T-helper 2 cell treated with Interferon-gamma antibody and Interleukin-4, amounts not matched to agents 100 ng/mL and 5 ng/mL, for 36 hours (primary cell): Measurements from ENCODE around the gene MCTP1. TPM values are rescaled to one million over a fixed set of nuclear protein-coding genes. Genes with fewer than 3 reads are reported as not detected.

Experiments
- intact Hi-C: fragments of 100-400 bp; cut with micrococcal nuclease; formaldehyde crosslinking; loops from one replicate; pipeline ENCODE4 v1.15.1; 2023
- total RNA-seq: library from RNA; stranded (reverse); gene quantifications from 2 replicates; pipeline ENCODE4 v1.2.3, GENCODE V29; 2022

Gene MCTP1
- total RNA-seq, 1 donor from 2014 or later = not detected

- intact Hi-C loops = loop anchor here (10.0 kb wide), 2 partner anchors 118 to 832 kb away; no protein-coding TSS in a partner anchor
Measured at GRCh38 chr5:94736498-94736897, 548.4 kb downstream of the MCTP1 start.

- intact Hi-C loops = loop anchor here (10.0 kb wide), 2 partner anchors 123 to 827 kb away; no protein-coding TSS in a partner anchor
Measured at GRCh38 chr5:94731471-94731870, 553.4 kb downstream of the MCTP1 start.

- intact Hi-C loops = no loop called here
Measured at GRCh38 chr5:94725142-94725541, 559.8 kb downstream of the MCTP1 start.

- intact Hi-C loops = no loop called here
Measured at GRCh38 chr5:94715768-94716167, 569.1 kb downstream of the MCTP1 start.

GRCh38 chr5:94711785-94712184, 573.1 kb downstream of the MCTP1 start:
- intact Hi-C loops = no loop called here

- intact Hi-C loops = no loop called here
Measured at GRCh38 chr5:94709277-94709676, 575.6 kb downstream of the MCTP1 start.

- intact Hi-C loops = no loop called here
Measured at GRCh38 chr5:94707359-94707758, 577.5 kb downstream of the MCTP1 start.

- intact Hi-C loops = no loop called here
Measured at GRCh38 chr5:94705427-94705826, 579.5 kb downstream of the MCTP1 start.

GRCh38 chr5:94702729-94703128, 582.2 kb downstream of the MCTP1 start:
- intact Hi-C loops = no loop called here

- intact Hi-C loops = no loop called here
Measured at GRCh38 chr5:94700592-94700991, 584.3 kb downstream of the MCTP1 start.

GRCh38 chr5:94699562-94699961, 585.3 kb downstream of the MCTP1 start:
- intact Hi-C loops = no loop called here

GRCh38 chr5:94698197-94698596, 586.7 kb downstream of the MCTP1 start:
- intact Hi-C loops = no loop called here

- intact Hi-C loops = loop anchor here (5.0 kb wide), 1 partner anchor 77 kb away; the partner anchor contains the start of genes KIAA0825 and SLF1
Measured at GRCh38 chr5:94694671-94695070, 590.2 kb downstream of the MCTP1 start.

GRCh38 chr5:94693845-94694370, 591.0 kb downstream of the MCTP1 start:
- intact Hi-C loops = loop anchor here (1.0 to 5.0 kb wide), 2 partner anchors 77 to 169 kb away; partner anchors contain the start of genes KIAA0825 and SLF1

GRCh38 chr5:94693043-94693822, 591.7 kb downstream of the MCTP1 start:
- intact Hi-C loops = loop anchor here (1.0 to 5.0 kb wide), 2 partner anchors 76 to 168 kb away; partner anchors contain the start of genes KIAA0825 and SLF1

- intact Hi-C loops = loop anchor here (5.0 kb wide), 1 partner anchor 75 kb away; the partner anchor contains the start of genes KIAA0825 and SLF1
Measured at GRCh38 chr5:94692581-94692980, 592.3 kb downstream of the MCTP1 start.

GRCh38 chr5:94691949-94692348, 592.9 kb downstream of the MCTP1 start:
- intact Hi-C loops = loop anchor here (5.0 kb wide), 1 partner anchor 75 kb away; the partner anchor contains the start of genes KIAA0825 and SLF1

- intact Hi-C loops = loop anchor here (5.0 kb wide), 1 partner anchor 74 kb away; the partner anchor contains the start of genes KIAA0825 and SLF1
Measured at GRCh38 chr5:94691291-94691690, 593.6 kb downstream of the MCTP1 start.

- intact Hi-C loops = loop anchor here (5.0 kb wide), 1 partner anchor 73 kb away; the partner anchor contains the start of genes KIAA0825 and SLF1
Measured at GRCh38 chr5:94690778-94691177, 594.1 kb downstream of the MCTP1 start.

- intact Hi-C loops = loop anchor here (5.0 kb wide), 1 partner anchor 73 kb away; the partner anchor contains the start of genes KIAA0825 and SLF1
Measured at GRCh38 chr5:94689908-94690307, 595.0 kb downstream of the MCTP1 start.

GRCh38 chr5:94682814-94683520, 601.9 kb downstream of the MCTP1 start:
- intact Hi-C loops = no loop called here
